H1 (cell line): Measurements from ENCODE around the gene ZNF189.

Source experiments
- CBX5 ChIP-seq: fragments of 300-800, 300-1000 bp; sonication (generic); IDR thresholded peaks from 2 replicates; pipeline ENCODE4 v1.7.1; 2016; ENCODE audit warnings: antibody characterized with exemption, low read length, low read depth
- PHF8 ChIP-seq: fragments of 200-600 bp; sonication (generic); conservative IDR thresholded peaks from 2 replicates; pipeline ENCODE4 v1.7.1; 2012; ENCODE audit warnings: low read depth, mild to moderate bottlenecking, inconsistent platforms, low read length, moderate library complexity
- TF ChIP-seq, protein P1 (sequence below), 3 experiments: IDR thresholded peaks; 1 replicate in 2 of 3; 2 replicates in 1 of 3; pipeline versions ENCODE4 v1.5.1 to v1.6.1; 2011; ENCODE audit warnings: low read length in 3 of 3, mild to moderate bottlenecking in 3 of 3, inconsistent platforms in 2 of 3, low read depth in 1 of 3, moderate library complexity in 1 of 3; ENCODE audit not compliant: insufficient read depth in 1 of 3; ENCODE audit errors: control extremely low read depth in 1 of 3

GRCh38 chr9:101449071-101449721, 50.5 kb downstream of the ZNF189 start:
- TF ChIP-seq CBX5 (no peak), PHF8 (peak; percentile 55)
- TF ChIP-seq, protein P1, sequence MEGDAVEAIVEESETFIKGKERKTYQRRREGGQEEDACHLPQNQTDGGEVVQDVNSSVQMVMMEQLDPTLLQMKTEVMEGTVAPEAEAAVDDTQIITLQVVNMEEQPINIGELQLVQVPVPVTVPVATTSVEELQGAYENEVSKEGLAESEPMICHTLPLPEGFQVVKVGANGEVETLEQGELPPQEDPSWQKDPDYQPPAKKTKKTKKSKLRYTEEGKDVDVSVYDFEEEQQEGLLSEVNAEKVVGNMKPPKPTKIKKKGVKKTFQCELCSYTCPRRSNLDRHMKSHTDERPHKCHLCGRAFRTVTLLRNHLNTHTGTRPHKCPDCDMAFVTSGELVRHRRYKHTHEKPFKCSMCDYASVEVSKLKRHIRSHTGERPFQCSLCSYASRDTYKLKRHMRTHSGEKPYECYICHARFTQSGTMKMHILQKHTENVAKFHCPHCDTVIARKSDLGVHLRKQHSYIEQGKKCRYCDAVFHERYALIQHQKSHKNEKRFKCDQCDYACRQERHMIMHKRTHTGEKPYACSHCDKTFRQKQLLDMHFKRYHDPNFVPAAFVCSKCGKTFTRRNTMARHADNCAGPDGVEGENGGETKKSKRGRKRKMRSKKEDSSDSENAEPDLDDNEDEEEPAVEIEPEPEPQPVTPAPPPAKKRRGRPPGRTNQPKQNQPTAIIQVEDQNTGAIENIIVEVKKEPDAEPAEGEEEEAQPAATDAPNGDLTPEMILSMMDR (IDR thresholded peaks at IDR 0.05; ENCODE audit: control extremely low read depth in 1 of 3, insufficient read depth in 1 of 3, low read depth in 1 of 3, low read length in 3 of 3): peak; percentile 87 to 93 (median 87)
